ENCODE data around the gene GJC1. TPM values are rescaled to one million over a fixed set of nuclear protein-coding genes. Genes with fewer than 3 reads are reported as not detected.

Gene GJC1
- total RNA-seq, 2 donors from 2014 or later = 15.4 to 29.0 TPM

DNA sequence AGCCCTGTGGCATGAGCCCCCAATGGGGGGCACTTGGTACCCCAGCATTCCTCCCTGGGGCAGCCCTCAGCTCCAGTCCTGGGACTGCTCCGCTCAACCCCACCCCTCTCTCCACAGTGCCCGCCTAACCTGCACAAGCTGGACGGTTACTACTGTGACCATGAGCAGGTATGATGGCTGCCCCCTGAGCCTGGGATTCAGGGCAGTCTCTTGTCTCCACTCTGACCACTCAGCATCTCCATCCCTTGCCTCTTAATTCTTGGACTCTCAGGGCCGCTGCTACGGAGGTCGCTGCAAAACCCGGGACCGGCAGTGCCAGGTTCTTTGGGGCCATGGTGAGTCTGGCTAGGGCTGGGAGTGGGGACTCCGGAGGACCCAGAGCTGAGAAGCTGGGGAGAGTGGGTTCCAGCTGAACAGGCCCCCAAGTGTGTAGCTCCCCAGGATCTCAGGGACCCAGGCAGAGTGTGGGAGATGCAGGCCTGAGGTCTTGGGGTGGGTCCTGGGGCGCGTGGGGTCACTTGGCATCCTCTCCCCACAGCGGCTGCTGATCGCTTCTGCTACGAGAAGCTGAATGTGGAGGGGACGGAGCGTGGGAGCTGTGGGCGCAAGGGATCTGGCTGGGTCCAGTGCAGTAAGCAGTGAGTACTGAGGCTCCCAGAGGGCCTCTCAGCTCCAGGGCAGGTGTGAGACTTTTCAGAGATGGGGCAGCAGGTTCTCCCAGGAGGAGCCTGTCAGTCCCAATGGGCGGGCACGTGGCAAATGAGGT, 53.3 kb downstream of the GJC1 start:
- no peak overlapping the region for H3K4me3 ChIP-seq
- ATAC-seq (ENCODE audit: insufficient number of reproducible peaks, low FRiP score, low read depth) = no peak
- no peaks in the 10 kb centered on the region for H3K36me3 ChIP-seq
- no peaks in the 10 kb centered on the region for H3K27me3 ChIP-seq (replicated peaks; ENCODE audit: insufficient read depth)
- H3K4me1 ChIP-seq (ENCODE audit: control insufficient read depth in 1 of 2, low read depth in 2 of 2) = peaks cover 3 to 31% of the 10 kb centered on the region in 2 donors
- TF ChIP-seq, protein P1, sequence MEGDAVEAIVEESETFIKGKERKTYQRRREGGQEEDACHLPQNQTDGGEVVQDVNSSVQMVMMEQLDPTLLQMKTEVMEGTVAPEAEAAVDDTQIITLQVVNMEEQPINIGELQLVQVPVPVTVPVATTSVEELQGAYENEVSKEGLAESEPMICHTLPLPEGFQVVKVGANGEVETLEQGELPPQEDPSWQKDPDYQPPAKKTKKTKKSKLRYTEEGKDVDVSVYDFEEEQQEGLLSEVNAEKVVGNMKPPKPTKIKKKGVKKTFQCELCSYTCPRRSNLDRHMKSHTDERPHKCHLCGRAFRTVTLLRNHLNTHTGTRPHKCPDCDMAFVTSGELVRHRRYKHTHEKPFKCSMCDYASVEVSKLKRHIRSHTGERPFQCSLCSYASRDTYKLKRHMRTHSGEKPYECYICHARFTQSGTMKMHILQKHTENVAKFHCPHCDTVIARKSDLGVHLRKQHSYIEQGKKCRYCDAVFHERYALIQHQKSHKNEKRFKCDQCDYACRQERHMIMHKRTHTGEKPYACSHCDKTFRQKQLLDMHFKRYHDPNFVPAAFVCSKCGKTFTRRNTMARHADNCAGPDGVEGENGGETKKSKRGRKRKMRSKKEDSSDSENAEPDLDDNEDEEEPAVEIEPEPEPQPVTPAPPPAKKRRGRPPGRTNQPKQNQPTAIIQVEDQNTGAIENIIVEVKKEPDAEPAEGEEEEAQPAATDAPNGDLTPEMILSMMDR (IDR thresholded peaks at IDR 0.05) = no peak
- H3K9me3 ChIP-seq = no peaks in the 10 kb centered on the region
- DNase-seq (ENCODE audit: low spot score) = no peak
- no peak overlapping the region for H3K27ac ChIP-seq

DNA sequence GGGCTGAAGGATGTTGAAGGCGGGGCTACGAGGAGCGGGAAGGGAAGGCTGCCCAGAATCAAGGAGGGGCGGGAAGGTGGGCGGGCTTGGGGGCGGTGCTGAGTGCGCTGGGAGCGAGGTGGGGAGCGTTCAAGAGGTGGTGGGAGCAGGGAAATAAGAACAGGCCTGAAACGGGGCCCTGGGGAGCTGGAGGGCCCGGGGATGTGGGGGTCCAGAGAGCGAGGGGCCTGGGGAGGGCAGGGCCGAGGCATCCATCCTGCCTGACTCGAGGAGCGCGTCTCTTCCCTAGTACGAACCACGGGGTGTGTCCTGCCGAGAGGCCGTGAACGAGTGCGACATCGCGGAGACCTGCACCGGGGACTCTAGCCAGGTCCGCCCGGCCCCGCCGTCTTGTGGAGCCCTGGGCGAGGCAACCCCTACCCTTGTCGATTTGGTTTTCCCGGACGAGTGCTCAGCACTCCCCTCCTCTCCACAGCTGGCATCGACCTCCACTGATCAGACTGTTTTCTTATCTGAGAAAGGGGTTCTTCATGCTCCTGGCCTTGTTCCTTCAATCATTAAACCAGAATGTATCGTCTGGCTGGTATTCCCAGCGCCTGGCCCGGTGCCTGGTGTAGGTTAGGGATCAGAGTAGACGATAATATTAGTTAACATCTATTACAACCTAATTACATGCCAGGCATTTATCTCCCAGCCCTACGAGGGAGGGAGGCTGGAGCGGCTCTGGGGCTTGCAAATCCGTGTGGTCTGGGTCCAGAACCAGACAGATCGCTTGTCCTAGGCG, 54.1 kb downstream of the GJC1 start:
- Histone ChIP-seq H3K27me3 (replicated peaks; ENCODE audit: insufficient read depth) (no peaks in the 10 kb centered on the region), H3K4me3 (peak overlapping the region; percentile 75), H3K36me3 (no peaks in the 10 kb centered on the region), H3K4me1 (ENCODE audit: control insufficient read depth in 1 of 2, low read depth in 2 of 2) (peaks cover 3 to 24% of the 10 kb centered on the region in 2 donors), H3K9me3 (no peaks in the 10 kb centered on the region), H3K27ac (peak overlapping the region; percentile 34 to 40)
- ATAC-seq (ENCODE audit: insufficient number of reproducible peaks, low FRiP score, low read depth) (peak; percentile 10), DNase-seq (ENCODE audit: low spot score) (no peak)
- TF ChIP-seq, protein P1 (IDR thresholded peaks at IDR 0.05) = no peak

DNA sequence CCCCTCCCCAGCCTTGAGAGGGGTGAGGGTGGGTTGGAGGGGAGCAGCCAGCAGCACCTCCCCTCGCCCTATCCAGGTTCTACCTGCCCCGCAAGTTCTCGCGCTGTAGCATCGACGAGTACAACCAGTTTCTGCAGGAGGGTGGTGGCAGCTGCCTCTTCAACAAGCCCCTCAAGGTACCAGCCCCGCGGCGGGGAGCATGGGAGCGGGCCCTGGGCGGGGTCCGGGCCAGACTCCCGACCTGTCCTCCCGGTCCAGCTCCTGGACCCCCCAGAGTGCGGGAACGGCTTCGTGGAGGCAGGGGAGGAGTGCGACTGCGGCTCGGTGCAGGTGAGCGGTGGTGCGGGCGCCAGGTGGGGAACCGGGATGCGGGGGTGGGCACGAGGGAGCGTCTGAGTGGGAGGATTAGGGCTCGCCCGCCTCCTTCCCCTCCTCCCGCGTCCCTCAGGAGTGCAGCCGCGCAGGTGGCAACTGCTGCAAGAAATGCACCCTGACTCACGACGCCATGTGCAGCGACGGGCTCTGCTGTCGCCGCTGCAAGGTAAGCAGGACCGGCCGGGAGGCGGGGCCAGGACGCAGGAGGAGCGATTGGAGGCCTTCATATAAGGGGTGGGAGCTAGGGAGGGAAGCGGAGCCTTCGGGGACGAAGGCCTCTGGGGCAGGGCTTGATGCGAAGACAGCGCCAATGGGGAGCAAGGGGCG, 54.8 kb downstream of the GJC1 start:
- ATAC-seq (ENCODE audit: insufficient number of reproducible peaks, low FRiP score, low read depth) = peak; percentile 87
- Histone ChIP-seq H3K27me3 (replicated peaks; ENCODE audit: insufficient read depth) (no peaks in the 10 kb centered on the region), H3K27ac (no peak overlapping the region)

DNA sequence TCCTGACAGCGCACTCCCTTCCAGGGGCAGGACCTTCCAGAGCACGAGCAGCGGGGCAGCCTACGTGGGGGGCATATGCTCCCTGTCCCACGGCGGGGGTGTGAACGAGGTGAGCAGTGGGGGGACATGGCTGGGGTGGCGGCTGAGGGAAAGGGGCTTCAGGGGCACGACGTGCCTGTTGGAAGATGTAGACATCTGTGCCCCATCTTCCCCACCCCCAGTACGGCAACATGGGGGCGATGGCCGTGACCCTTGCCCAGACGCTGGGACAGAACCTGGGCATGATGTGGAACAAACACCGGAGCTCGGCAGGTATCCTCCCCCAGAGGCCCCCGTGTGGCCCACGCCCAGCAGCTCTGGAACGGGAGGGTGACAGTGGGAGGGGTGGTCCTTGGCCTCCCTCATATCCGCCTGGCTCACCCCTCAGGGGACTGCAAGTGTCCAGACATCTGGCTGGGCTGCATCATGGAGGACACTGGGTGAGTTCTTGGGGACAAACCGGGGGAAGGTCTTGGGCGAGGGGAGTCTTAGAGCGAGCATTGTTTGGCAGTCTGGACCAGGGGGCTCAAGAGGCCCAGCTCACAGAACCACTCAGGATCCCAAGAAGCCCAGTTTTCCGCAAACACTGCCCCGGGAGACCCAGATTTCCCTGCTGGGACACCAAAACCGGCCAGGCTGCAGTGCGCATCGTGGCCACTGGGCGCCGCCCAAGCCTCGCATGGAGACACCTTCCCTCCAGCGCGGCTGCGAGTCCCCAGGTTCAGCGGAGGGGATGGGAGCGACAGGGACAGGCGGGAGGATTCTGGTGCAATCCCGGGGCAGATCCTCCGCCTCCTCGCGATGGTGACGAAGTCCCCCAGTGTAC, 55.6 kb downstream of the GJC1 start:
- Histone ChIP-seq H3K36me3 (no peaks in the 10 kb centered on the region), H3K4me1 (ENCODE audit: control insufficient read depth in 1 of 2, low read depth in 2 of 2) (peaks cover 3 to 21% of the 10 kb centered on the region in 2 donors), H3K9me3 (no peaks in the 10 kb centered on the region), H3K4me3 (peak overlapping the region; percentile 75), H3K27ac (no peak overlapping the region), H3K27me3 (replicated peaks; ENCODE audit: insufficient read depth) (no peaks in the 10 kb centered on the region)
- ATAC-seq (ENCODE audit: insufficient number of reproducible peaks, low FRiP score, low read depth) = no peak
- DNase-seq (ENCODE audit: low spot score) = peak; percentile 58
- TF ChIP-seq, protein P1 (IDR thresholded peaks at IDR 0.05) = peak; percentile 99

More for the DNA sequence above, 54.8 kb downstream of the GJC1 start:
- H3K9me3 ChIP-seq = no peaks in the 10 kb centered on the region
- H3K4me3 ChIP-seq = peak overlapping the region; percentile 75
- H3K36me3 ChIP-seq = no peaks in the 10 kb centered on the region
- peak; percentile 89 for DNase-seq (ENCODE audit: low spot score)
- H3K4me1 ChIP-seq (ENCODE audit: control insufficient read depth in 1 of 2, low read depth in 2 of 2) = peaks cover 3 to 24% of the 10 kb centered on the region in 2 donors
- TF ChIP-seq, protein P1 (IDR thresholded peaks at IDR 0.05) = peak; percentile 15
